Duodenal mucosa (tissue), 2 donors: Measurements from ENCODE around the gene TMEM204.
"Not testable (repeated sequence)": the region's sequence is repeated elsewhere in the genome, so short reads cannot be mapped to it uniquely, and the experiment has no call there.

Source experiments
- H3K27ac ChIP-seq: one replicate; pipeline ENCODE4 v1.7.0; 2013; ENCODE audit warnings: low read depth, low read length
- H3K27me3 ChIP-seq, 2 donors: one replicate each; pipeline ENCODE4 v1.7.0; 2013; ENCODE audit warnings: low read length in 2 of 2, control low read depth in 1 of 2; ENCODE audit not compliant: insufficient read depth in 2 of 2, control insufficient read depth in 1 of 2
- H3K36me3 ChIP-seq, 2 donors: one replicate each; pipeline ENCODE4 v1.7.0; 2013; ENCODE audit warnings: low read length in 2 of 2, control low read depth in 1 of 2; ENCODE audit not compliant: insufficient read depth in 2 of 2, control insufficient read depth in 1 of 2
- H3K4me1 ChIP-seq, 2 donors: one replicate each; pipeline ENCODE4 v1.7.0; 2013; ENCODE audit warnings: low read length in 2 of 2, control low read depth in 1 of 2; ENCODE audit not compliant: insufficient read depth in 2 of 2, control insufficient read depth in 1 of 2
- H3K4me3 ChIP-seq, 2 donors: one replicate each; pipeline ENCODE4 v1.7.0; 2013; ENCODE audit warnings: low read length in 2 of 2, low read depth in 1 of 2
- H3K9ac ChIP-seq, 2 donors: one replicate each; pipeline ENCODE4 v1.7.0; 2013; ENCODE audit warnings: low read length in 2 of 2, low read depth in 1 of 2
- H3K9me3 ChIP-seq, 2 donors: one replicate each; pipeline ENCODE4 v1.7.0; 2013; ENCODE audit warnings: low read length in 2 of 2, control low read depth in 1 of 2; ENCODE audit not compliant: control insufficient read depth in 1 of 2

TMEM204 gene

GRCh38 chr16:1590366-1590765 lies 56.9 kb downstream of the TMEM204 start:
- no peaks in the 10 kb centered on the region for H3K9me3 ChIP-seq
- H3K27ac ChIP-seq, result no peak overlapping the region
- H3K36me3 ChIP-seq, result peaks cover 0 to 10% of the 10 kb centered on the region in 2 donors
- H3K9ac ChIP-seq, result no peak overlapping the region
- no peaks in the 10 kb centered on the region for H3K27me3 ChIP-seq
- H3K4me1 ChIP-seq, result no peaks in the 10 kb centered on the region
- no peak overlapping the region for H3K4me3 ChIP-seq

- no peaks in the 10 kb centered on the region for H3K27me3 ChIP-seq
- no peak overlapping the region for H3K4me3 ChIP-seq
- no peaks in the 10 kb centered on the region for H3K4me1 ChIP-seq
- H3K9me3 ChIP-seq, result no peaks in the 10 kb centered on the region
- H3K9ac ChIP-seq, result no peak overlapping the region
- H3K36me3 ChIP-seq, result peaks cover 0 to 10% of the 10 kb centered on the region in 2 donors
- no peak overlapping the region for H3K27ac ChIP-seq
These were observed 57.7 kb downstream of the TMEM204 start for GRCh38 chr16:1590930-1591705.

GRCh38 chr16:1592446-1592845 lies 59.0 kb downstream of the TMEM204 start:
- no peaks in the 10 kb centered on the region for H3K27me3 ChIP-seq
- no peak overlapping the region for H3K9ac ChIP-seq
- H3K4me3 ChIP-seq, result no peak overlapping the region
- no peaks in the 10 kb centered on the region for H3K4me1 ChIP-seq
- no peaks in the 10 kb centered on the region for H3K9me3 ChIP-seq
- no peak overlapping the region for H3K27ac ChIP-seq
- peaks cover 0 to 4% of the 10 kb centered on the region in 2 donors for H3K36me3 ChIP-seq

GRCh38 chr16:1595511-1595910 lies 62.0 kb downstream of the TMEM204 start:
- not testable (repeated sequence) for H3K4me1 ChIP-seq, H3K9me3 ChIP-seq, H3K9ac ChIP-seq, H3K4me3 ChIP-seq, H3K27ac ChIP-seq, H3K36me3 ChIP-seq, H3K27me3 ChIP-seq

- Histone ChIP-seq H3K4me3 (no peak overlapping the region), H3K27me3 (no peaks in the 10 kb centered on the region), H3K27ac (no peak overlapping the region), H3K36me3 (peaks cover 0 to 2% of the 10 kb centered on the region in 2 donors), H3K9me3 (no peaks in the 10 kb centered on the region), H3K9ac (no peak overlapping the region), H3K4me1 (no peaks in the 10 kb centered on the region)
These were observed 63.0 kb downstream of the TMEM204 start for GRCh38 chr16:1596516-1596915.

- Histone ChIP-seq H3K4me1 (no peaks in the 10 kb centered on the region), H3K4me3 (no peak overlapping the region), H3K27ac (no peak overlapping the region), H3K36me3 (peaks cover 0 to 5% of the 10 kb centered on the region in 2 donors), H3K9me3 (no peaks in the 10 kb centered on the region), H3K27me3 (no peaks in the 10 kb centered on the region), H3K9ac (no peak overlapping the region)
These were observed 63.7 kb downstream of the TMEM204 start for GRCh38 chr16:1597154-1597553.

GRCh38 chr16:1601031-1601430 lies 67.6 kb downstream of the TMEM204 start:
- H3K9ac ChIP-seq, result no peak overlapping the region
- peaks cover 0 to 8% of the 10 kb centered on the region in 2 donors for H3K36me3 ChIP-seq
- H3K27me3 ChIP-seq, result no peaks in the 10 kb centered on the region
- H3K9me3 ChIP-seq, result no peaks in the 10 kb centered on the region
- H3K27ac ChIP-seq, result no peak overlapping the region
- no peak overlapping the region for H3K4me3 ChIP-seq
- no peaks in the 10 kb centered on the region for H3K4me1 ChIP-seq

GRCh38 chr16:1601489-1601888 lies 68.0 kb downstream of the TMEM204 start:
- no peak overlapping the region for H3K4me3 ChIP-seq
- no peaks in the 10 kb centered on the region for H3K9me3 ChIP-seq
- no peak overlapping the region for H3K27ac ChIP-seq
- H3K9ac ChIP-seq, result no peak overlapping the region
- H3K4me1 ChIP-seq, result no peaks in the 10 kb centered on the region
- no peaks in the 10 kb centered on the region for H3K27me3 ChIP-seq
- H3K36me3 ChIP-seq, result peaks cover 0 to 8% of the 10 kb centered on the region in 2 donors

GRCh38 chr16:1602285-1602684 lies 68.8 kb downstream of the TMEM204 start:
- H3K4me1 ChIP-seq, result no peaks in the 10 kb centered on the region
- H3K9me3 ChIP-seq, result no peaks in the 10 kb centered on the region

More at GRCh38 chr16:1602285-1602684, 68.8 kb downstream of the TMEM204 start:
- H3K36me3 ChIP-seq, result peaks cover 0 to 13% of the 10 kb centered on the region in 2 donors
- no peaks in the 10 kb centered on the region for H3K27me3 ChIP-seq
- no peak overlapping the region for H3K27ac ChIP-seq
- no peak overlapping the region for H3K9ac ChIP-seq
- H3K4me3 ChIP-seq, result no peak overlapping the region
